Measurements from ENCODE around the gene TCERG1L.

Gene TCERG1L

DNA sequence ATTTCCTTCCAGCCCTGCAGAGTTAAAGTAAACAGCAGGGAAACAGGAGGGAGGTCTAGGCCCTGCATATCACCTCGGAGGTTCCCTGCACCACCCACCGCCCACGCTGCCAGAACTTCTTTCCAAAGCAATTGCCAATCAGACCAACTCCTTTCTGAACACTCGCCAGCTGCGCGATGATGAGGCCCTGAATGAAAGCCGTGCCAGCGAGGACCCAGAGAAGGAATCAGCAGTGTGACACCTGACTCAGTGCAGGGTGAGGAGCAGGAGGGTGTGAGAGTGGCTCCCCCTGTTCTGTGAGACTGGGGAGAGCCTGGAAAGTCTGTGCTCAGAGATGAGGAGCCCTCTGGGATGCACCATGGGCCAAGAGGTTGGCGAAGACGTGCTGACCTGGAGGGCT lies 3.3 kb upstream of the TCERG1L start:
- DNase-seq, result no peak

DNA sequence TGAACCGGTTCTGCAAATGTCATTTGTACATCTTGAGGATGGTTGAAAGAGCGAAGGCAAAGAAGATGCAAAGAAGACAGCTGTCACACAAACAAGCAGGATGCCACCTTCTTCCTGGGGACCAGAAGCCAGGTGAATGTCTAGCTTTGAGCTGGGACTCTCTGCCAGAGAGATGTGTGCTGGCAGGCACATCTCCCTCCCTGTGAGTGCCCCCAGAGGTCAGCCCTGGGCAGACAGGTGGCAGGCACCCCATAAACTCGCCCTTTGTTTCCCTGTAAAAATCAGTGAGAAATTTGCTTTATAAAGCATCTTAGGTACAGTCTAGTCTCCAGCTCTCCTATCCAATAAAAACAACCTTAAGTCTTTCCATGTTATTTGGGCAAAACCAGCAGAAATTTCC lies 2.6 kb upstream of the TCERG1L start:
- no peak for DNase-seq

GRCh38 chr10:131313377-131313776 lies 1.9 kb upstream of the TCERG1L start:
- DNase-seq, result no peak

DNA sequence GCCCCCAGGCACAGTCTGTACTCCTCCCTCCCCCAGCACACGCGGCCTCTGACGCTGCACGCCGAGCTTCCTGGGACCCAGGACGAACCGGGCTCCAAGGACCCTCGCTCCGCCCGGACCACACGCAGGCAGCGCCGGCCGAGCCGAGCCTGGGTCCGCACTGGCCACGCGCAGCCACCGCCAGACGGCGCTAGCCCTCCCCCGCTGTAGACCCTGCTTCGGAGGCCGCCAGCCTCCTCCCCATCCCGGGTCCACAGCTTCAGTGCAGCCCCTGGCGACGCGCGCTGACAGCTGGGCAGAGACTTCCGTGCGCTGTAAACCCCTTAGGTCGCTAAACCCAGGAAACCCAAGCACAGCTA lies 936 bp upstream of the TCERG1L start:
- peak; percentile 20 for DNase-seq

GRCh38 chr10:131311402-131311660 lies 190 bp downstream of the TCERG1L start:
- no peak for DNase-seq

GRCh38 chr10:131310551-131311401 lies 745 bp downstream of the TCERG1L start:
- no peak for DNase-seq

GRCh38 chr10:131310142-131310541 lies 1.4 kb downstream of the TCERG1L start:
- no peak for DNase-seq

GRCh38 chr10:131300508-131300907 lies 11.0 kb downstream of the TCERG1L start:
- no peak for DNase-seq

DNA sequence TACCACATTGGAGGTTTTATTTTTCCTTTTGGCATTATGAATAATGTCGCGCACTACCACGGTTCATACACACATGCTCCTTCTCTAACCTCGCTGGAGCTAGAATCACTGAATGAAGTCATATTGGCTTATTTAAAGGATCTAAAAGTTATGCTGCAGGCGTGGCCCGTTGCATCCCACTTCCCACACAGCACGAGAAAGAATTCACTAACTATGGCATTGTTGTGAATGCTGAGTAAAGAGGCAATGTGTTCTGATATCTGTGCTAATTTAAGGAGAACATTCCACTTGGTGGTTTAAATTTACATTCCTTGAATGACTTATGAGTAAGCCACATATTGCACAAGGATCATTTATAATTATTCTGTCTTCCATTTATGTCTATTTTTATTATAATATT lies 20.7 kb downstream of the TCERG1L start:
- peak; percentile 43 for DNase-seq

GRCh38 chr10:131288648-131289047 lies 22.9 kb downstream of the TCERG1L start:
- no peak for DNase-seq

DNA sequence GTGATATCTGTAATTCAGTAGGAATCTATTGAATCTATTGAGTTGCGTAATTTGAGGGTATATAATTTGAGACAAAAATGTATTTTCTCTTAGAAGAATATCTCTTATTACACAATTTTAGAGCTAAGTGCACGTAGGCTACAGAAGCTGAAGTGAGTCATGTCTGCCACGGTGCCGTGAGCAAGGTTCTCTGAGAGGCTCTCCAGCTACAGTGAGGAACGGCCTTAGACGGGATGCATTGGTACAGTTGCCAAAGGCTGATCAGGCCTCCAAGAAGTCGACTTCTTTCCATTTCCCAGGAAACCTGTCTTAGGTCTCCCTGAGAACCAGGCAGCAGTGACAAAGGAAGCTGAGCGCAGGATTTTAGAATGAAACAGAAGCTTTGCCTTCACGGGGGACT lies 28.6 kb downstream of the TCERG1L start:
- no peak for DNase-seq

GRCh38 chr10:131280101-131280500 lies 31.4 kb downstream of the TCERG1L start:
- DNase-seq, result no peak

GRCh38 chr10:131279516-131279915 lies 32.0 kb downstream of the TCERG1L start:
- DNase-seq, result no peak

- no peak for DNase-seq
Measured at GRCh38 chr10:131277969-131278368, 33.6 kb downstream of the TCERG1L start.

DNA sequence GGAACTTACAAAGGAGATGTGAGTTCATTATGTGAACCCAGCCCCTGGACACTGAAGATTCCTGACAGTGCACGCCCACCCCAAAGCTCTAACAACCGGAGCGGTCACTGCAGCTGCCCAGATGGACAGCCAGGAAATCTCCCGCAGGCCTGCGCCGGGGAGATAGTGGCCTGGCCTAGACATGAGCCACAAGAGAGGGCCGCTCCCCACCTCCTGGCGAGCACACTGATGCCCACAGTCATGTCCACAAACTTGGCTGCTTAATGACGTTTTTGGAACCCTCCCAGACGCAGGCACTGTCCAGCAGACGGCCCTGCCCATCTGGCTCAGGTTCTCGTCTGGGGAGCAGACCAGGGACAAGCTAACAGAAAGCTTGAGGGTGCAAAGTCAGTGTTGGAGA lies 34.2 kb downstream of the TCERG1L start:
- DNase-seq, result no peak

DNA sequence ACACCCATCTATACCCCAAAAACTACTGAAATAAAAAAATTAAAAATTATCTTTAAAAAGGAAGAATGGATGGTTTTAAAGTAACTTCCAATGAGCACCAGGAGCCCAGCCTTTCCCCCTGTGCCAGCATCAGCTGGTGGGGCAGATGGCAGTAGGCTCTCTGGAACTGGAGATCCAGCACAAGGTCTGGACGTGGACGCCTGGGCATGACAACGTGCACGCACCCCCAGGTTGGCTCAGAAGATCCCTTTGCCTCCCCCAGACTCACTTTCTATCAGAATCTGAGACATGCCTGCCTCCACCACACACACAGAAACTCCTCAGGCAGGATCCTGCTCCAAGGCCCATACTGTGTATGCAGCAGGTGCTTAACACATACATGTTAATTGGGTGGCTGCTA lies 35.8 kb downstream of the TCERG1L start:
- DNase-seq, result no peak

DNA sequence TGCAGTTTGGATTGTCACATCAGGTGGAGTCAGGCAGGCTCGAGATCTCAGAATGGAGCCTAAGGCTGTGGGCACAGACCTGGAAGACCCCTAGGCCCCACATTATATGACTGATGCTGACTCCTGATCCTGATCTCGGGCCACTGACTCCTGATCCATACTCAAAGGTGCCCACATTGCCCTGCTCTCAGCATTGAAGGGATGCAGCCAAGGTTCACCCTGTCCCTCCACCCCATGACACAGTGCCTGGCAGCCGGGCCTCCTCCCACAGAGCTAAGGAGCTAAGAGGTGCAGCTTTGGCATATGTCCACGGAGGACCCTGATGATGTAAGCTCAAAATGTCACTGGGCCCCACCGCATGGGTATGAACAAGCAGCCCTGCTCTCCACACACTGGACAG lies 36.6 kb downstream of the TCERG1L start:
- no peak for DNase-seq

- DNase-seq, result no peak
Measured at GRCh38 chr10:131274133-131274880, 37.2 kb downstream of the TCERG1L start.

GRCh38 chr10:131273476-131273875 lies 38.0 kb downstream of the TCERG1L start:
- DNase-seq, result no peak

- no peak for DNase-seq
Measured at GRCh38 chr10:131272897-131273451, 38.5 kb downstream of the TCERG1L start.

DNA sequence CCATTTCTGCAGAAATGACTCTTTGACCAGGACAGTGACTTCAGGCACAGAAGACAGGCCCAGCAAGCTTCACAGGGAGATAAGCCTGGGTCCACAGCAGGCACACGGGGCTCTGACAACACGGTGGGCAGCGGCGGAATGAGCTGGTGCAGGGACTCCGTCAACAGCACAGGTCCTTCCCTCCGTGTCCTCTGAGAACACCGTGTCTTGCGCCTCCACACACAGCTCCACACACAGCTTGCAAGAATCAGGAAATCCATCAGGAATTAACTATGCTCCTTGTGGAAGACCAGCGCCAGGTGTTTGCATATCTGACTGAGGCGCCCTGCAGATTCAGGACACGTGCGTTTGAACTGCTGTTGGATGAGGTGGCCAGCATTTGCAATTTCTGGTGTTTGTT lies 39.6 kb downstream of the TCERG1L start:
- DNase-seq, result no peak

- no peak for DNase-seq
Measured at GRCh38 chr10:131271195-131271880, 40.2 kb downstream of the TCERG1L start.

GRCh38 chr10:131270461-131271190 lies 40.9 kb downstream of the TCERG1L start:
- no peak for DNase-seq

All from fibroblast of skin of abdomen (primary cell).